GM21515 (cell line): Measurements from ENCODE around the gene TSR1.
"Not testable (repeated sequence)": the region's sequence is repeated elsewhere in the genome, so short reads cannot be mapped to it uniquely, and the experiment has no call there.

ENCODE experiments used
- ATAC-seq: cut with Tn5 transposase; IDR thresholded peaks from one replicate; pipeline ENCODE4 v1.9.1; 2021; ENCODE audit not compliant: unreplicated experiment

Gene TSR1

DNA sequence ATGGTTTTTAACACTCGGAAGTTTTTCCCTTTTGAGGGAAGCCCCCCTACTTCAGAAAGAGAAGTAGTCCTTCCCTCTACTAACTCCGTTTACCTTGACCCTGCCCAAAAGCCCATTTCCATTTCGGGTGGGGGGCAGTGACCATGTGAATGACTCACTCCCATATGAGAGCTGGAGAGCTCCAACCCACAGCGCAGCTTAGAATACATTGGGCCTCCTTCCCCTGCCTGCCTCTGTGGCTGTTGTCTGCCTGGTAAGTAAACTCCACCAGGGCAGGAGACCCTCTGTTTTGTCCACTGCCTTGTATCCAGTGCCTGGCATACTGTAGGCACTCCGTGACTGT is 2.0 kb upstream of the TSR1 start:
- ATAC-seq, result no peak

DNA sequence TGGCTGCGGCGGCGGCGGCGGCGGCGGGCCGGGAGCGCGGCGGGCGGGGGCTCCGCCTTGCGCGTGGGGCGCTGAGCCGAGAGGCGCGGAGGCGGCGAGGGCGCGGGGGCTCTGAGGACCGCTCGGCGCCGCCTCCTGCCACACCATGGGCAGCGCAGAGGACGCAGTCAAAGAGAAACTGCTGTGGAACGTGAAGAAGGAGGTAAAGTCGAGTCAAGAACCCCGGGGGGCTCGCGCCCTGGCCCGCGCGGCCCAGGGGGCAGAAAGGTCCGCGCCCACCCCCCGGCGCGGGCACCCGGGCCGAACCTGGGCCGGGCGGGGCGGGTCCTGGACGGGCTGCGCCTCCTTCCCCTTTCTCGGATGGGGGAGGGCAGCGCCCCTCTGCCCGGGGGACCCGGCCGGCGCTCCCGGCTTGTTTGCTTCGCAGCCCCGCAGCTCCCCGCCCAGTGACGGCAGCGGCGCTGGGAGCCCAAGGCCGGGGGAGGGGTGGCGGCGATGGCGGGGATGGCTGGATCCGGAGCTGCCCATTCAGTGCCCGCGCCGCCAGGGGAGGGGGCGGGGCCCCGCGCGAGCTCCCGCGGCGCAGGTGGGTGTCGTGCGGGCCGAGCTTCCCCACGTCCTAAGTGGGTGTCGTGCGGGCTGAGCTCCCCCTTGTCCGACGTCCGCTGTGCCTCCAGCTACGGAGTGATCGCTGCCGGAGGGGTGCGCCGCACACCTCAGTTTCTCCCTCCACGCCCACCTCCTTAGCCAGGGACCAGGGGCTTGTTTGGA is 1.5 kb upstream of the TSR1 start:
- ATAC-seq, result peak; percentile 3

DNA sequence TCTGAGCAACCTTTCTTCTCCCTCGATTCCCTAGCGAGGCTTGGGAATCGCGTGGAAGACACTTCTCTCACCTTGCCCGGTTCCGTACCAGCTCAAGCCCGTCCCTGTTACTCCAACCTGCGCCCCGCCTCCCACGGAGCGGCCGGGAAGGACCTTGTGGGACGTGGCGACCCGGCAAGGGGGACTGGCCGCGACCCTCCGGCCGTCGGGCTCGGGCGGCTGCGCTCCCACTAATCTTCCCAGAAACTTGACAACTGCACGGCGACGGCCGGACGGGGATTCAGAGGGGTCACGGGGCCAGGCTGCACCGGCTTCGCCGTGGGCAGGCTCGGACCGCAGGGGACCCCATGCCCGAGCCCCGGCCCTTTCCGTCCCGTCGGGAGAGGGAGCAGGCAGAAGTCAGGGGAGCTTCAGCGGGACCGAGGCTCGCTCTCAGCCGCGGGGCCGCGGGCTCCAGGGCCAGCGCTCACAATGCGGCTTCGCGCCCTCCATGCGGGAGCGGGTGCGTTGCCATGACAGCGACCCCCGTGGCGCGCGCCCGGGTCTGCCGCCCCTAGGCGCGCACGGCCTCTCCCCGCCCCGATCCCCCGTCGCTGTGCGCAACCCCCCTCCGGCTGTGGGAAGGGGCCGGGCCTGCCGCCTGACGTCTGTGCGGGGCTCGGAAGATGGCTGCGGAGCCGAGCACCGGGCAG is 741 bp upstream of the TSR1 start, which contains the start of gene SGSM2:
TSS of gene SGSM2 (plus strand) at position 650 of the 692 bp plus-strand sequence. CDS start 188 bp downstream, outside the sequence.
- peak; percentile 23 for ATAC-seq

DNA sequence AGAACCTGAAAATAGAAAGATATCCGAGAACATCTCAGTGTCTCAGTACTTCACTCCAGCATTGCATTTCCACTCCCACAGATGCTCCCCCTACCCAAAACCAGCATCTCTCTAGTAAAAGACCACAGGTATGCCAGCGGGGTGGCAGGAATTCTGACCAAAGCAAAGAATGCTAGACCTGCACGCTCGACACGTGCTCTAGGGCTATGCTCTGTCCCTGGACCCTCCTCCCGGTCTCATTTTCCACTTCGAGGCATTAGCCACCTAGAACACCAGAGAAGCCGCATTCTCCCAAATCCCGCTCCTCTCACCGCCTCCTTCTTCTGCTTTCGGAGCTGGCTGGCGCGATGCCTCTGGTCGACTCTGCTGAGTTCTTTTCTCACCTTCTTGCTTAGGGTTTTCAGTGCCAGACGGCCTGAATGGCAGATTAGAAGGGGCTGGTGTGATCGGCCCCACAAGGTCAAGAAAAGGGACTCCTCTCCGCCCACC is 487 bp downstream of the TSR1 start:
- no peak for ATAC-seq

DNA sequence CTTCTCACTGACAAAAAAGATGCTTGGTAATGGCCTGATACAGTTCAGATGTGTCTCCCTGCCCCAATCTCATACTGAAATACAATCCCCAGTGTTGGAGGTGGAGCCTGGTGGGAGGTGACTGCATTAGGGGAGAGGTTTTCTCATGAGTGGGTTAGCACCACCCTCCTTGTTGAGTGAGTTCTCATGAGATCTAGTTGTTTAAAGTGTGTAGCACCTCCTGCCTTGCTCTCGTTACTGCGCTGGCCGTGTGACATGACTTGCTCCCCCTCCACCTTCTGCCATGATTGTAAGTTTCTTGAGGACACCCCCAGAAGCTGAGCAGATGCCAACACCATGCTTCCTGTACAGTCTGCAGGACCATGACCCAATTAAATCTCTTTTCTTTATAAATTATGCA is 5.0 kb downstream of the TSR1 start:
- no peak for ATAC-seq

DNA sequence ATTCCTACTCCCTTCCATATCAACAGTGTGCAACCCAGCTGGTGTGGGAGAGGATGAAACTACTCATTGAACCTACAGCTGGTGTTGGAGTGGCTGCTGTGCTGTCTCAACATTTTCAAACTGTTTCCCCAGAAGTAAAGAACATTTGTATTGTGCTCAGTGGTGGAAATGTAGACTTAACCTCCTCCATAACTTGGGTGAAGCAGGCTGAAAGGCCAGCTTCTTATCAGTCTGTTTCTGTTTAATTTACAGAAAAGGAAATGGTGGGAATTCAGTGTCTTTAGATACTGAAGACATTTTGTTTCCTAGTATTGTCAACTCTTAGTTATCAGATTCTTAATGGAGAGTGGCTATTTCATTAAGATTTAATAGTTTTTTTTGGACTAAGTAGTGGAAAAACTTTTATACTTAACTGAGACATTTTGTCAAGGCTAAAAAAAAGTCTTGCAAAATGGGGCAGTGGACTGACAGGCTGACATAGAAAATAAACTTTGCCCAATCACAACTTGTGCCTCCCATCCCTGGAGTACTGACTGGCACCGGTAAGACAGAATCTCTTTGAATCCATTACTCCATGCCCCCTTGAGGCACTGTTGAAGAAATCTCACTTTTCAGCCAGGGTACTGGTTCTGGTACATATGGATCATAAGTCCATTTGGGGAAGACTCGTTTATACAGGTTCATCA is 12.5 kb downstream of the TSR1 start:
- ATAC-seq, result no peak

DNA sequence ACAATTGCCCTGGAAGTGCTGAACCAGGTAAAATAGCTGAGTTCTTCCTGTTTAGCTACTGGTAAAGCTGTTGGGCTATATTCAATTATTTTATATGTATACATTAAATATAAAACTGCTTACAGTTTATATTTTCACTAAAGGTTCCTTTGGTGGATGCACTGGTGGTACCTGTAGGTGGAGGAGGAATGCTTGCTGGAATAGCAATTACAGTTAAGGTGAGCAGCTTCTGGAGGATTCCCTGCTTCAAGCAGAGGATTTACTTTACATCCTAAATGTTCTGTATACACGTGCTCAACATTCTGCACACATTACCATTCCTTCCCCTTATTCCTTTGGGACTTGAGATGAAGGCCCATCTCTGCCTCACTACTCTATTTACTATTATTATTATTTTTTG is 14.9 kb downstream of the TSR1 start:
- no peak for ATAC-seq

DNA sequence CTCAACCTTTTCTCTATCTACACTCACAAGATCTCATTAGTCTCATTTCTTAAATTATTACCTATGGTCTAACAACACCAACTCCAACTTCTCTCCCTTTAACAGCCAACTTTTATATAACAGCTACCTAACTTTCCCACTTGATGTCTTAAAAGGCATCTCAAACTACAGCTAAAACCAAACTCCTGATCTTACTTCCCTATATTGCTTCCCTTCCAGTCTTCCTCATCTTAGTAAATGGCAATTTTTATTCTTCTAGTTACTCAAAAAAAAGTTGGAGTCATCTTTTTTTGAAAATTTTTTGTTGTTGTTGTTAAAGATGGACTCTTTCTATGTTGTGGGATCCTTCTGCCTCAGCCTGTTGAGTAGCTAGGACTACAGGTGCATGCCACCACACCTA is 17.2 kb downstream of the TSR1 start:
- ATAC-seq, result no peak

DNA sequence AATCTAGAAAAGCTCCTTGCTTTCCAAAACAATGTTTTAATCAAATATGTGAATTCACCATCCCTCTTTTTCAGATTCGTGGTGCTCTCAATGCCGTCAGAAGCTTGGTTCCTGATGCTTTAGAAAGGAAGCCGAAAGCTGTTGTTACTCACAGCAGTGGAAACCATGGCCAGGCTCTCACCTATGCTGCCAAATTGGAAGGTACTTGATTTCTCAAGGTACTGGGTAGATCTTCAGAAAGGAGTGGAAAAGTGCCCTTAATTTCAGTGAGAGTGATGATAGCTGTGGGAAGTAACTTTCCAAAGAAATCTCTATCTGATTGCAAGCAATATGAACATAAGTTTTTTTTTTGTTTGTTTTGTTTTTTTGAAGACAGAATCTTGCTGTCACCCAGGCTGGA is 18.5 kb downstream of the TSR1 start:
- ATAC-seq, result no peak

DNA sequence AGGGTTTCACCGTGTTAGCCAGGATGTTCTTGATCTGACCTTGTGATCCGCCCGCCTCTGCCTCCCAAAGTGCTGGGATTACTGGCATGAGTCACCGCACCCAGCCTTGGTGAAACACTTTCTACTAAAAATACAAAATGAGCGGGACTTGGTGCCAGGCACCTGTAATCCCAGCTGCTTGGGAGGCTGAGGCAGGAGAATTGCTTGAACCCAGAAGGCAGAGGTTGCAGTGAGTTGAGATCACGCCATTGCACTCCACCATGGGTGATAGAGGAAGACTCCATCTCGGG is 19.4 kb downstream of the TSR1 start:
- ATAC-seq, result not testable (repeated sequence)

DNA sequence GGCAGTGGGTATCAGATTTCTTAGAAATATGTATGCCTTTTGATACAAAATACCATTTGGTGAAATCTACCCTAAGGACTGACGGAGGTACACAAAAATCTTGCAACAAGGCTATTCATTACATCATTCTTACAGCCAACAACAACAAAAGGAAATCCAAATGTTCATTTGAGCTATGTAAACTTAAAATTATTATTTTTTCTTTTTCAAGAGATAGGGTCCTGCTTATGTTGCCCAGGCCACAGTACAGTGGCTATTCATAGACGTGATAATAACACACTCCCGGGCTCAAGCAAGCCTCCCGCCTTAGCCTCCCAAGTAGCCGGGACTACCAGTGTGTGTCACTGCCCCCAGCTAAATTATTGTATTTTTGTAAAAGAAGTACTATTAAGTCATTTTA is 23.5 kb downstream of the TSR1 start:
- ATAC-seq, result no peak

DNA sequence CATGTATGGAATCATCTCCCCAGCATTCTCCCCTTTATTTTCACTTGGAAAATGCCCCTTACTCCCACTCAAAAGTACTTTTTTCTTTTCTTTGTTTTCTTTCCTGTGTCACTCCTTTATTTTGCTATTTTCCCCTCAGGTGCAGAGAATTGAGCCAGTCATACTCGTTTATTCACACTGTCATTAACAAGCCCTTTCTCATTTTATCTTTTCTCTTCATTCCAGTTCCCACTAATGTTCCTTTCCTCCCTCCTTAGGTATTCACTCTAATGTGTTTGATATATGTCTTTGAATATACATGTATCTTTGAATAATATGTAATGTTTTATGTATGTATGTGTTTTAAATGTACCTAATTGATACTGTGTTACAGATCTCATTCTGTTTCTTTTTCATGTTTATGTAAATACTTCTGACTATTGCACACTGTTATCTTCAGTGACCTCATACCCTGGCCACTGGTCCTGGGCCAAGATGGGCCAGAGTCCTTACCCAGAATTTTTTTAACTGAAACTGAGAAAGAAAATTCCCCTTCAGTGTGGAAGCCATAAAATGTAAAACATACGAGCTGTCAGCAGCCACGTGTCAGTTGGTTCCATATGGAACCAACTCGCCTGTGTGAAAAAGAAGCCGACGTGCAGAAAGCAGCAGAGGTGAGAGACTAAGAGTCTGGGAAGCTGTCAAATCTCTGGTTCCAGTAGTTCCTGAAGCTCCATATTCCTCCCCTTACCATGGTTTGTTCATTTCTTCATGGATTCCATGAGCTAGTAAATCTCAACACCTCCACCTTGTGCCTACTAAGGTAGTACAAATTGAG is 26.7 kb downstream of the TSR1 start:
- no peak for ATAC-seq

DNA sequence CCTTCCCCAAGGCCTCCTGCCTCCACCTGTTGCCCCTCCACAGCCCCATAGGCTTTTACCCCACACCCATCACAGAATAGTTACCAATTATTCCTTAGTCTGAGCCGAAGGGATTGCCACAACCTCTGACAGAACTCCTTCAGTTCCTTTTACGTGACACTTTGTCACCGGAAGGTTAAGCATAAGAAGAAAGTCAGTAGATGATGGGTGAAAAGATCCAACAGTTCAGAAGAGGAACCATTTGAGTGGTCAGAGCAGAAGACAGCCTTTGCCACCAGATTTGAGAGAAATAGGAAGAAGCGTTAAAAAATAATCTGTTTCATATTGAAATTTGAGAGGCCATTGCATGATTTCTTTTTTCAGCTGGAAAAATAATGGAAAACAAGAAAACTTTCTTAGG is 31.3 kb downstream of the TSR1 start:
- ATAC-seq, result no peak

DNA sequence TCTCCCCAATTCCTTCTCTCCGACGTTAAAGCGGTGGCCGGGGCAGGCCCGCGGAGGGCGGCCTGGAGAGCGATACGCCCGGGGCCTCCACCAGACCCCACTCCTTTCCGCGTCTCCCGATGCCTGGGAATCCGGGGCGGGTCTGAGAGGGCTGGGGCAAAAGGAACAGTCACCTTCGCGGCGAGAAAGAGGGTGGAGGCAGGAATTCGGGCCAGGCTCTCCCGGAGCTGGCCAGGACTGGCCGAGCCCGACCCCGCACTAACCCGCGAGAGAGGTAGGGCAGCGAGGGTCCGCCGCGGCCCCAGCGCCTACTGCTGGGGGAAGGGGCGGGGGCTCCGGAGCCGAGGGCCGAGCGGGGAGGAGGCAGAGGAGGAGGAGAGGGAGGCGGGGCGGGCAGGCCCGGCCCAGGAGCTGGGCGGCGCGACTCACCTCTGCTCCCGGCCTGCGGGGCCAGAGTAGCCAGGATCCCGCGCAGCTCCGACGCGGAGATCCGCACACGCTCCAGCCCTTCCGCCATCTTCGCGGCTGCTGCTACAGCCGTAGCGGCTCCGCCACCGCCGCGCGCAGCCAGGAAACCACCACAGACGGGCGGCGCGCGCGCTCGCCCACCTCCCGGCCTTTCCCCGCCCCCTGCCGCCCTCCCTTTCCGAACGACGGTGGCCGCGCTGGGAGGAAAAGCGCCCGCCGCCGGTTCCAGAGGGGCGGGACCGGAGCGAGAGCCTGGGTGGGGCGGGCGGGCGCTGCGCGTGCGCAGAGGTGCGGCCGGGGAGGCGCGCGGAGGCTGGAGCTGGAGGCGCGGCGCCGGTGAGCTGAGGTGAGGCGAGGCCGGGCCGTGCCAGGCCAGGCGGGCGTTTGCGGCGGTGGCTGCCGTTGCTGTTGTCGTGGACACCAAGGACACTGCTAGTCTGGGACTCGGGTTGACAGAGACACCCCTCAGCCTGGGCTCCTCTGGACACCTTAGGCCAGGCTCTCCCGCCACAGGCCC is 32.8 kb downstream of the TSR1 start, which contains the start of the genes SMG6 and SRR:
TSS of gene SMG6 (minus strand) at position 582 of the 985 bp plus-strand sequence. CDS start at position 517, 65 bp downstream.
TSS of gene SRR (plus strand) at position 747 of the 985 bp plus-strand sequence. CDS start 11,611 bp downstream, outside the sequence.
- ATAC-seq, result peak; percentile 82

DNA sequence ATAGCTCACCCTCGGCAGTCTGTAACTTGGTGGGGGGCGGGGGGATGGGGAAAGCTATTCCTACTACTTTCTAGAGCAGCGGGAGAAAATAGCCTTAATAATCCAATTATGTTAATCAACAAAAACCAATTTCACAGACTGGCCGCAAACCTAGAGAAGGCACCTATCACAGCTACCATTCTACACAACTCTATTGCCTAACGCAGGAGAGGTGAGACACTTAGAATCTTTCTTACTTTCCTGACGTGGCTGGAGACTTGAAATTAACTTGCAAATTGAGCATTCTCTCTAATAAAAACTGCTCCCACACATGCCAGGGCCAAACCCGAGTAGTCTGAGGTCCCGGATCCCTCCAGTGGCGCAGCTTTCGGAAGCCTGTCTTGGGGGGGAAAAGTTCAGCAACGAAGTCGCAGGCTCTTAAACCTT is 33.5 kb downstream of the TSR1 start:
- peak; percentile 7 for ATAC-seq

DNA sequence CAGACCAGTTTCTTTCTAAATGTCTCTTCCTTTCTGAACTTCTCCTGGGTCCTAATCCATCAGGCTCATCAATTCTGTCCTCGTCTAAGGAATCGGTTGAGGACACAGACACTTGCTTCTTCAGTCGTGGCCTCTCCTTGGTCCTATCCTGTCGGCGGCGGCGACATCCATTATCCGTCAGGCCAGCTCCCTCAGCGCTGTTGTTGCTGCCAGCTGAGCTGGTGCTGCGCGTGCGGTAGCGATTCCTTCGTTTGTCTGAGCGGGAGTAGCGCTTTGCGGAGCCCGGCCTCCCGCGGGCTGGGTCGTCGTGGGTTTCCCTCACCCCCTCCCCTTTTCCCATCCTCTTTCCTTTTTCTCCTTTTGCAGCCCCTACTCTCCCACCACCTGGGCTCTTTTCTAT is 36.5 kb downstream of the TSR1 start:
- no peak for ATAC-seq

DNA sequence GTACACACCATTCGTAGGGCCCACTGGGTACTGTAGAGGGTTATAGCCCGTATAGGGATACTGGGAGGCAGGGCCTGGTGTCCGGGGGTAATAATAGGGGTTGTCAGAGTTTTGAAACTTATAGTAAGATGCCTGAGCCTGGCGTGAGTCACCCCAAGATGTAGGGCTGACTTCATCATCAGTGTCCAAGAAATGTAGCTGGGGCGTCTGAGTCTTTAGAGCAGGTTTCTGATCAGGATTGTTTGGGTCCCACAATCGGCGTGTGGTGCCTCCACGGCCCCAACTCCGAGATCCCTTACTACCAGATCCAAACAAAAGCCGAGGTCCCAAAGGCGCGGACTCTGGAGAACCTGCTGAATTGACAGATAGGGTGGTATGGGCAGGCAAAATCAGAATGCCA is 37.1 kb downstream of the TSR1 start:
- no peak for ATAC-seq

DNA sequence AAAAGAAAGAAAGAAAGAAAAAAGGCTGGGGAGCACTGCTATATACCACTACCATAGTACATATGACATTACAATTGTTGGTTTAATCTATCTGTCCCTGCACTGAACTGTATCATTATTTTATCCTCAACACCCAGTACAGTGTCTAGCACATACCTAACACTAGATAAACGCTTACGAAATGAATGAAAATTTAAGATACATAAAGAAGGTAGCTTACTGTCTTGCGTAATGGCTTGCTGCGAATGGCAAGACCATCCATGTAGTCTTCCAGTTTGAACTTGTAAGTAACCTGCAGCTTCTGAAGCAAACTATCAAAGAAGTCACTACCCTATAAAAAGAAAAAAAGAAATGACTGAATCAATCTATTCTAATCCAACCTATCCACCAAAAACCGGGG is 39.2 kb downstream of the TSR1 start:
- no peak for ATAC-seq

DNA sequence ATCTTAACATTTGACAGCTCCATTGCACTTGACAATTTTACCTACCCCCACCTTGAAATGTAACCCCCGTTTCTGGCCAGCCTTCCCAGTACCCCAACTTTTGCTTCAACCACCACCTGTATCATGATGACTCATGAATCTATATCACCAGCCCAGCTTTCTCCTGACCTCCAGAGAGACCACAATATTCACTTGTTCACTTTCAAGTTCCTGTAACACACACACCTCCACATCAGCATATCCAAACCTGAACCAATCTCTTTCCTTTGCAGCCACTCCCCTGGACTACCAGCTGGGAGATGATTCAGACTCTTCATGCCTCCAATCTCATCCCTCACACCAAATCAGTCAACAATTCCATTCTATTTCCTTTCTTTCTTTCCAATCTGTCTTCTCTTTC is 40.7 kb downstream of the TSR1 start:
- ATAC-seq, result no peak

DNA sequence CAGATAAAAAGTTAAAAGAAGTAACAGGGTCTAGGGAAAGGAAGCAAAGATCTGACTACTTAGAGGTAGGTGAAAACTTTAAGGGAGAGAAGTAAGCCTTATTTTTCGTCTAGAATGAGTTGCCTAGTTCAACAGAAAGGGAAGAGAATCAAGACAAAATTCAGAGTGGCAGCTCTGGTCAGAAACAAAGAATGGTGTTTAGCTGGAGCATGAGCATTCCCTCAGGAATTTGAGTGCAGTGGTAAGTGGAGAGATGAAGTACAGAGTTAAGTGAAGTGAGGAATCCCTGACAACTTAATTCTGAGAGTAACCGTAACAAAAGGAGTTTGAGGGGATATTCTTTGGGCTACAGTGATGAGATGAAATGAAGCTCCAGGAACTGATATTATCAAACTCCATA is 44.2 kb downstream of the TSR1 start:
- no peak for ATAC-seq
